ENCODE results near the gene ATAD2B. TPM values are rescaled to one million over a fixed set of nuclear protein-coding genes. Genes with fewer than 3 reads are reported as not detected.
A peak's percentile ranks its signal among the peaks of the same experiment; 100 is the strongest.

Gene ATAD2B
- total RNA-seq, 4 donors from 2014 or later = 37.1 to 82.7 (median 40.7) TPM

DNA sequence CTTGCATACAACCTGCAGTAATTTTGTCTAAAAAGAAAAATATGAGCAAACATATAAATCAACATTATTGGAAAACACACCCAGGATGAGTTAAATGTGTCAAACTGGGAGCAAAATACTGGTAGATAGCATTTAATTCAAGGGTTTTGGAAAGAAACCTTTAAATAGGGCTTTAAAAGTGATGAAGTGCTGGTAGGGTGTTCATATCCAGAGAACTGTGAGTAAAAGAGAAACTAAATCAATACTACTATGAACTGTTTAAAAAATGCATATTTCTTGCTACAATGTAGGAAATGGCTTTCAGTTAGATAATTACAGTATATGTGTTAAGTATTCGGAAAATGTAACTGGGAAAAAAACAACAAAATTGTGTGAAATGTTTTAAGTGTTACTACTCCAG lies 117.8 kb downstream of the ATAD2B start:
- WGBS, 2 donors (ENCODE audit: low coverage in 1 of 2) = 79 to 89% methylated on average over 1 of the region's 1 CpG
- intact Hi-C loops (cut with DNase I; ENCODE audit: low total_unique reads) (no loop called here), in situ Hi-C loops (cut with MboI; ENCODE audit: low pct_ligation_motif_present in 1 of 4, low pct_unique_long_range_greater_than_20kb in 1 of 4, low sequenced_read_pairs in 3 of 4) (no loop called here)
- H3K9me3 ChIP-seq = no peaks in the 10 kb centered on the region
- no peaks in the 10 kb centered on the region for H3K27me3 ChIP-seq
- no peak overlapping the region for H3K27ac ChIP-seq
- TF ChIP-seq, protein P1, sequence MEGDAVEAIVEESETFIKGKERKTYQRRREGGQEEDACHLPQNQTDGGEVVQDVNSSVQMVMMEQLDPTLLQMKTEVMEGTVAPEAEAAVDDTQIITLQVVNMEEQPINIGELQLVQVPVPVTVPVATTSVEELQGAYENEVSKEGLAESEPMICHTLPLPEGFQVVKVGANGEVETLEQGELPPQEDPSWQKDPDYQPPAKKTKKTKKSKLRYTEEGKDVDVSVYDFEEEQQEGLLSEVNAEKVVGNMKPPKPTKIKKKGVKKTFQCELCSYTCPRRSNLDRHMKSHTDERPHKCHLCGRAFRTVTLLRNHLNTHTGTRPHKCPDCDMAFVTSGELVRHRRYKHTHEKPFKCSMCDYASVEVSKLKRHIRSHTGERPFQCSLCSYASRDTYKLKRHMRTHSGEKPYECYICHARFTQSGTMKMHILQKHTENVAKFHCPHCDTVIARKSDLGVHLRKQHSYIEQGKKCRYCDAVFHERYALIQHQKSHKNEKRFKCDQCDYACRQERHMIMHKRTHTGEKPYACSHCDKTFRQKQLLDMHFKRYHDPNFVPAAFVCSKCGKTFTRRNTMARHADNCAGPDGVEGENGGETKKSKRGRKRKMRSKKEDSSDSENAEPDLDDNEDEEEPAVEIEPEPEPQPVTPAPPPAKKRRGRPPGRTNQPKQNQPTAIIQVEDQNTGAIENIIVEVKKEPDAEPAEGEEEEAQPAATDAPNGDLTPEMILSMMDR (IDR thresholded peaks at IDR 0.05) = no peak
- TF ChIP-seq POLR2AphosphoS5 (IDR thresholded peaks at IDR 0.05) = no peak
- H3K4me1 ChIP-seq = no peaks in the 10 kb centered on the region
- DNase-seq = no peak
- H3K36me3 ChIP-seq = peaks cover 0 to 18% (median 0%) of the 10 kb centered on the region in 4 donors
- no peak overlapping the region for H3K4me3 ChIP-seq

DNA sequence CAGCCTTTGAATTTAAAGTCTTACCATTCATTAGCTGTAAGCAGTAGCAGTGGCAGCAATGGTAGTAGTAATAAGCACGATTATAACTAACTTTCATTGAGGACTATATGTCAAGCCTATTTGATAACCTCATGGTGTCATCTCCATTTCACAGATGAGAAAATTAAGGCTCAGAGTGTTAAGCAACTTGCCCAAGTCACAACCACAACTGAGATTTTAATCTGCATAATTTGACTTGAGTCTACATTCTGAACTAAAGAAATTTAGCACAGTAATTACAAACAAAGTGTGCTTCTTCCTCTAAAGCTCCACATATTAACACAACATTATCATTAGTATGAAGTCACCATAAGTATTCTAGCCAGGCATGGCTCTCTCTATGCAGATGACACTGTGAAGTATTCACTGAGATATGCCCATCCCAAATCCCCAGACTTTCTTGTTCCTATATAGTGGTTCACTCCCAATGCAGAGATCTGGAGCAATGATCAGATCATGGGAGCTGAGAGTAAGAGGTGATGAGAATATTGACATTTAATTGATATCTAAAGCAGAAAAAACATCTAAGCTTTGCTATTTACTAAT lies 120.2 kb downstream of the ATAD2B start:
- in situ Hi-C loops (cut with MboI; ENCODE audit: low pct_ligation_motif_present in 1 of 4, low pct_unique_long_range_greater_than_20kb in 1 of 4, low sequenced_read_pairs in 3 of 4) (no loop called here), intact Hi-C loops (cut with DNase I; ENCODE audit: low total_unique reads) (no loop called here)
- 89 to 95% methylated on average over 1 of the region's 1 CpG for WGBS, 2 donors (ENCODE audit: low coverage in 1 of 2)
- Histone ChIP-seq H3K9me3 (no peaks in the 10 kb centered on the region), H3K36me3 (peaks cover 0 to 18% (median 0%) of the 10 kb centered on the region in 4 donors), H3K4me1 (no peaks in the 10 kb centered on the region), H3K27me3 (no peaks in the 10 kb centered on the region), H3K4me3 (no peak overlapping the region), H3K27ac (no peak overlapping the region)
- TF ChIP-seq POLR2AphosphoS5 (IDR thresholded peaks at IDR 0.05) (no peak), POLR2A (IDR thresholded peaks at IDR 0.05) (no peak)
- TF ChIP-seq, protein P1 (IDR thresholded peaks at IDR 0.05) = no peak
- no peak for DNase-seq

DNA sequence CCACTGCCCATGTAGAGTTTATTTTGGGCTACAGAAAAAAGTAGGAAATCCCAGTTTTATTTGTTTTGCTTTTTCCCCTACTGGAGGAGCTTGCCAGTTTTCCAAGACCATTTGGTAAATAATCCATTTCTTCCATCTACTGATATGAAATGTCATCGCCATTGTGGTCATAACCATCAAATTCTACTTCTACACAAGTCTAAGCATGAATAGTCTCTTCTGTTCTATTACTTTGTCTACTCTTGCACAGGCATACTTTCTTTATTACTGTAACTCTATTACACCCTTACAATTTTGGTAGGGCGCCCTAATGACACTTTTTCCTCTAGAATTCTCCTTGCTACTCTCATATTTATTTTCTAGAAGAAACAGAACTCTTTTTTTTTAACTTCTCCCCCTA lies 120.7 kb downstream of the ATAD2B start:
- Histone ChIP-seq H3K4me1 (no peaks in the 10 kb centered on the region), H3K27ac (no peak overlapping the region), H3K4me3 (no peak overlapping the region), H3K27me3 (no peaks in the 10 kb centered on the region), H3K9me3 (no peaks in the 10 kb centered on the region), H3K36me3 (peaks cover 0 to 18% (median 0%) of the 10 kb centered on the region in 4 donors)
- TF ChIP-seq POLR2A (IDR thresholded peaks at IDR 0.05) (no peak), POLR2AphosphoS5 (IDR thresholded peaks at IDR 0.05) (no peak), EP300 (IDR thresholded peaks at IDR 0.05; ENCODE audit: low read depth) (no peak)
- TF ChIP-seq, protein P1 (IDR thresholded peaks at IDR 0.05) = no peak
- in situ Hi-C loops (cut with MboI; ENCODE audit: low pct_ligation_motif_present in 1 of 4, low pct_unique_long_range_greater_than_20kb in 1 of 4, low sequenced_read_pairs in 3 of 4) (no loop called here), intact Hi-C loops (cut with DNase I; ENCODE audit: low total_unique reads) (no loop called here)
- 46 to 96% methylated on average over 2 of the region's 2 CpGs for WGBS, 2 donors (ENCODE audit: low coverage in 1 of 2)
- no peak for DNase-seq

DNA sequence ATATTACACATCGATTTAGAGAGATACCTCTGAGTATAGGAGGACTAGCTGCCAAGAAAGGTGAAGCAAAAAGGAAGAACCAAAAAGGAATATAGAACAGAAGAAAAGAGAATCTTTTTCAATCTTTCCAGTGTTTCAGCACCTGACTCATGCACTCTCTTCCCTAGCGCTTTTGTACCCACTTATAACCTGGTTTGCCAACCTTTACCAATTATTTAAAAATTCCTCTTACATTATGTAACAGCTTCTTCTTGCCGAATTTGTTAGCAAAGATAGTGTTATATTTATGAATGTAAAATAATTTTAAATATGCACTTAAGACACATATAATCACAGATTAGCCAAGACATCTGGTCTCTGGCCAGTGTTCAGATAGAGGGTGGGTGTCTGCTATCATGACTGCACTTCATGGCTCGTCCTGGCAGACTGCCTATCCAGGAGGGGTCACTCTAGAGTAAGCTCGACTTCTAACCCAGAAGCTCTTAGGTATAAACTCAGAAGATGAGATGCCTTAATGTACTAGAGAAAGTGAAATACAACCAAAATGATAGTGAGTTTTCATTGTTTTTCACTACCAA lies 122.9 kb downstream of the ATAD2B start:
- Histone ChIP-seq H3K27ac (no peak overlapping the region), H3K9me3 (no peaks in the 10 kb centered on the region), H3K4me3 (no peak overlapping the region), H3K36me3 (peaks cover 0 to 9% (median 0%) of the 10 kb centered on the region in 4 donors), H3K4me1 (no peaks in the 10 kb centered on the region), H3K27me3 (no peaks in the 10 kb centered on the region)
- intact Hi-C loops (cut with DNase I; ENCODE audit: low total_unique reads) = no loop called here
- in situ Hi-C loops (cut with MboI; ENCODE audit: low pct_ligation_motif_present in 1 of 4, low pct_unique_long_range_greater_than_20kb in 1 of 4, low sequenced_read_pairs in 3 of 4) = no loop called here
- DNase-seq = peak; percentile 14
- TF ChIP-seq EP300 (IDR thresholded peaks at IDR 0.05; ENCODE audit: low read depth) = no peak
- TF ChIP-seq, protein P1 (IDR thresholded peaks at IDR 0.05) = peak in 1 of 5 experiments; percentile 4
- WGBS, 2 donors (ENCODE audit: low coverage in 1 of 2) = 58% methylated on average over 4 to 5 of the region's 5 CpGs

All from transverse colon (tissue), 4 donors.